Activated naive CD4-positive, alpha-beta T cell treated with anti-CD3 and anti-CD28 coated beads, Interleukin-2, amount 10 ng/mL, durations not matched to agents 7 days and 5 days (primary cell): Measurements from ENCODE around the gene TRIM43B.
"Not testable (repeated sequence)": the region's sequence is repeated elsewhere in the genome, so short reads cannot be mapped to it uniquely, and the experiment has no call there.

Source experiments
- CTCF ChIA-PET: fragments of 350-600 bp; sonication (Branson Sonifier 250); formaldehyde crosslinking; loops from one replicate; lab custom pipeline; 2021; ENCODE audit warnings: antibody characterized with exemption; lab: Charles Lee
- DNase-seq: peaks from one replicate; pipeline ENCODE4 v3.0.0-alpha.2; 2020
- H3K27ac Mint-ChIP-seq: one replicate; pipeline ENCODE4 v1.8.0; 2021; ENCODE audit warnings: mild to moderate bottlenecking, moderate library complexity, mixed read lengths
- H3K27me3 Mint-ChIP-seq: one replicate; pipeline ENCODE4 v1.8.0; 2021; ENCODE audit warnings: mild to moderate bottlenecking, mixed read lengths
- H3K36me3 Mint-ChIP-seq: one replicate; pipeline ENCODE4 v1.8.0; 2021; ENCODE audit warnings: mixed read lengths
- H3K4me1 Mint-ChIP-seq: one replicate; pipeline ENCODE4 v1.8.0; 2021; ENCODE audit warnings: mixed read lengths
- H3K4me3 Mint-ChIP-seq: one replicate; pipeline ENCODE4 v1.8.0; 2021; ENCODE audit warnings: mild to moderate bottlenecking, moderate library complexity, mixed read lengths
- H3K9me3 Mint-ChIP-seq: one replicate; pipeline ENCODE4 v1.8.0; 2021; ENCODE audit warnings: mixed read lengths

The TRIM43B gene

GRCh38 chr2:95484654-95485053 is at the start of gene TRIM43B:
Gene TRIM43B, minus strand, starts transcription at chr2:95484754. Its CDS starts 2,040 bp downstream, at chr2:95482714.
- CTCF ChIA-PET, H3K9me3 Mint-ChIP-seq, H3K36me3 Mint-ChIP-seq, H3K27ac Mint-ChIP-seq, H3K4me3 Mint-ChIP-seq, DNase-seq, H3K4me1 Mint-ChIP-seq, H3K27me3 Mint-ChIP-seq: not testable (repeated sequence)

GRCh38 chr2:95531254-95531771 is 46.8 kb upstream of the TRIM43B start:
- Mint-ChIP-seq H3K4me3 (no peak overlapping the region), H3K9me3 (no peaks in the 10 kb centered on the region), H3K27me3 (peaks cover 14% of the 10 kb centered on the region), H3K27ac (no peak overlapping the region), H3K4me1 (peaks cover 9% of the 10 kb centered on the region), H3K36me3 (peaks cover 37% of the 10 kb centered on the region)
- CTCF ChIA-PET, result interaction anchor here (1.0 kb wide), 1 partner anchor 198 kb away, joined by 3 read pairs; no protein-coding TSS in a partner anchor
- no peak for DNase-seq

- peaks cover 38% of the 10 kb centered on the region for H3K36me3 Mint-ChIP-seq
- H3K4me1 Mint-ChIP-seq, result peaks cover 14% of the 10 kb centered on the region
- DNase-seq, result no peak
- H3K27ac Mint-ChIP-seq, result no peak overlapping the region
- no peaks in the 10 kb centered on the region for H3K9me3 Mint-ChIP-seq
- no peak overlapping the region for H3K4me3 Mint-ChIP-seq
- H3K27me3 Mint-ChIP-seq, result peaks cover 15% of the 10 kb centered on the region
- CTCF ChIA-PET, result interaction anchor here (1.0 kb wide), 1 partner anchor 199 kb away, joined by 3 read pairs; no protein-coding TSS in a partner anchor
Observed at GRCh38 chr2:95530734-95531133, 46.2 kb upstream of the TRIM43B start.

GRCh38 chr2:95526360-95527341 is 42.1 kb upstream of the TRIM43B start:
- Mint-ChIP-seq H3K27ac (peak overlapping the region; percentile 88), H3K4me3 (peak overlapping the region; percentile 86), H3K27me3 (peaks cover 17% of the 10 kb centered on the region), H3K9me3 (no peaks in the 10 kb centered on the region), H3K36me3 (peaks cover 33% of the 10 kb centered on the region), H3K4me1 (peaks cover 17% of the 10 kb centered on the region)
- CTCF ChIA-PET, result no interaction called here
- peak; percentile 74 for DNase-seq

- H3K9me3 Mint-ChIP-seq, result no peaks in the 10 kb centered on the region
- H3K4me1 Mint-ChIP-seq, result peaks cover 17% of the 10 kb centered on the region
- no peak for DNase-seq
- H3K4me3 Mint-ChIP-seq, result peak overlapping the region; percentile 75
- H3K27ac Mint-ChIP-seq, result no peak overlapping the region
- peaks cover 17% of the 10 kb centered on the region for H3K27me3 Mint-ChIP-seq
- peaks cover 22% of the 10 kb centered on the region for H3K36me3 Mint-ChIP-seq
- CTCF ChIA-PET, result no interaction called here
Observed at GRCh38 chr2:95525294-95526035, 40.9 kb upstream of the TRIM43B start.

GRCh38 chr2:95524195-95524594 is 39.6 kb upstream of the TRIM43B start:
- Mint-ChIP-seq H3K9me3 (no peaks in the 10 kb centered on the region), H3K4me1 (peaks cover 15% of the 10 kb centered on the region), H3K4me3 (no peak overlapping the region), H3K27me3 (peaks cover 14% of the 10 kb centered on the region), H3K27ac (no peak overlapping the region), H3K36me3 (peaks cover 9% of the 10 kb centered on the region)
- CTCF ChIA-PET, result no interaction called here
- no peak for DNase-seq

- CTCF ChIA-PET, result no interaction called here
- no peak for DNase-seq
- Mint-ChIP-seq H3K36me3 (no peaks in the 10 kb centered on the region), H3K4me1 (no peaks in the 10 kb centered on the region), H3K4me3 (no peak overlapping the region), H3K27ac (no peak overlapping the region), H3K9me3 (no peaks in the 10 kb centered on the region), H3K27me3 (peaks cover 17% of the 10 kb centered on the region)
Observed at GRCh38 chr2:95514718-95515117, 30.2 kb upstream of the TRIM43B start.

- peaks cover 17% of the 10 kb centered on the region for H3K27me3 Mint-ChIP-seq
- H3K36me3 Mint-ChIP-seq, DNase-seq, H3K9me3 Mint-ChIP-seq, H3K4me3 Mint-ChIP-seq, H3K27ac Mint-ChIP-seq, CTCF ChIA-PET, H3K4me1 Mint-ChIP-seq: not testable (repeated sequence)
Observed at GRCh38 chr2:95514226-95514625, 29.7 kb upstream of the TRIM43B start.

GRCh38 chr2:95509408-95509807 is 24.9 kb upstream of the TRIM43B start:
- Mint-ChIP-seq H3K4me3 (no peak overlapping the region), H3K27me3 (peaks cover 8% of the 10 kb centered on the region), H3K4me1 (no peaks in the 10 kb centered on the region), H3K36me3 (no peaks in the 10 kb centered on the region), H3K27ac (no peak overlapping the region), H3K9me3 (no peaks in the 10 kb centered on the region)
- no peak for DNase-seq
- CTCF ChIA-PET, result no interaction called here

- Mint-ChIP-seq H3K36me3 (no peaks in the 10 kb centered on the region), H3K9me3 (no peaks in the 10 kb centered on the region), H3K27me3 (peaks cover 11% of the 10 kb centered on the region), H3K4me1 (no peaks in the 10 kb centered on the region), H3K4me3 (no peak overlapping the region), H3K27ac (no peak overlapping the region)
- CTCF ChIA-PET, result no interaction called here
- no peak for DNase-seq
Observed at GRCh38 chr2:95505222-95505621, 20.7 kb upstream of the TRIM43B start.

- Mint-ChIP-seq H3K9me3 (no peaks in the 10 kb centered on the region), H3K36me3 (no peaks in the 10 kb centered on the region), H3K27ac (no peak overlapping the region), H3K27me3 (peaks cover 3% of the 10 kb centered on the region), H3K4me1 (no peaks in the 10 kb centered on the region), H3K4me3 (no peak overlapping the region)
- no peak for DNase-seq
- CTCF ChIA-PET, result no interaction called here
Observed at GRCh38 chr2:95500854-95501253, 16.3 kb upstream of the TRIM43B start.

GRCh38 chr2:95492076-95492475 is 7.5 kb upstream of the TRIM43B start:
- H3K4me3 Mint-ChIP-seq, H3K9me3 Mint-ChIP-seq, DNase-seq, H3K27me3 Mint-ChIP-seq, H3K36me3 Mint-ChIP-seq, CTCF ChIA-PET, H3K4me1 Mint-ChIP-seq, H3K27ac Mint-ChIP-seq: not testable (repeated sequence)

- H3K36me3 Mint-ChIP-seq, H3K27ac Mint-ChIP-seq, H3K9me3 Mint-ChIP-seq, CTCF ChIA-PET, H3K27me3 Mint-ChIP-seq, H3K4me3 Mint-ChIP-seq, H3K4me1 Mint-ChIP-seq, DNase-seq: not testable (repeated sequence)
Observed at GRCh38 chr2:95475025-95475424, 9.5 kb downstream of the TRIM43B start.

GRCh38 chr2:95467984-95468383 is 16.6 kb downstream of the TRIM43B start:
- H3K27ac Mint-ChIP-seq, H3K9me3 Mint-ChIP-seq, H3K4me3 Mint-ChIP-seq, CTCF ChIA-PET, H3K27me3 Mint-ChIP-seq, DNase-seq, H3K36me3 Mint-ChIP-seq, H3K4me1 Mint-ChIP-seq: not testable (repeated sequence)
